ENCODE results near the gene TMEM151B.

DNA sequence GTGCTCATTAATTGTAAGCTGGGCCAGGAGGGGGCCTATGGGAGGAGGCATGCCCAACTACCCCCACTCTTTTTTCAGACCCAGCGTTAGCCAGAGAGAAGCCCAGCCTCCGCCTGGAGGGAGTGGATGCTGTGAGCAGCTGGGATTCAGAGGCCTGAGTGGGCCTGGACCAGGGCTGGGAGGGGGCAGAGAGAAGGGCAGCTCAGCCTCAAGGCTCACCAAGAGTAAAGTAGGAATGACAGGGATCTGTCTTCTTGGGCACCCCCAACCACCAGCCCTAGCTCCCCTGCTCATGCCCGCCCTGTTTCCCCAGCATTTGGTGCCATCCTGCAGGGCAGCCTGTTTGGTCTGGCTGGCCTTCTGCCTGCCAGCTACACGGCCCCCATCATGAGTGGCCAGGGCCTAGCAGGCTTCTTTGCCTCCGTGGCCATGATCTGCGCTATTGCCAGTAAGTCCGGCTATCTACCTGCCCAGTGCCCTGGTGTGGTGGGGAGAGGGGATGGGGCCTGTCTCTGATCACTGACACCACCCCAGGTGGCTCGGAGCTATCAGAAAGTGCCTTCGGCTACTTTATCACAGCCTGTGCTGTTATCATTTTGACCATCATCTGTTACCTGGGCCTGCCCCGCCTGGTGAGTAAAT is 40.1 kb upstream of the TMEM151B start:
- TF ChIP-seq, protein P1, sequence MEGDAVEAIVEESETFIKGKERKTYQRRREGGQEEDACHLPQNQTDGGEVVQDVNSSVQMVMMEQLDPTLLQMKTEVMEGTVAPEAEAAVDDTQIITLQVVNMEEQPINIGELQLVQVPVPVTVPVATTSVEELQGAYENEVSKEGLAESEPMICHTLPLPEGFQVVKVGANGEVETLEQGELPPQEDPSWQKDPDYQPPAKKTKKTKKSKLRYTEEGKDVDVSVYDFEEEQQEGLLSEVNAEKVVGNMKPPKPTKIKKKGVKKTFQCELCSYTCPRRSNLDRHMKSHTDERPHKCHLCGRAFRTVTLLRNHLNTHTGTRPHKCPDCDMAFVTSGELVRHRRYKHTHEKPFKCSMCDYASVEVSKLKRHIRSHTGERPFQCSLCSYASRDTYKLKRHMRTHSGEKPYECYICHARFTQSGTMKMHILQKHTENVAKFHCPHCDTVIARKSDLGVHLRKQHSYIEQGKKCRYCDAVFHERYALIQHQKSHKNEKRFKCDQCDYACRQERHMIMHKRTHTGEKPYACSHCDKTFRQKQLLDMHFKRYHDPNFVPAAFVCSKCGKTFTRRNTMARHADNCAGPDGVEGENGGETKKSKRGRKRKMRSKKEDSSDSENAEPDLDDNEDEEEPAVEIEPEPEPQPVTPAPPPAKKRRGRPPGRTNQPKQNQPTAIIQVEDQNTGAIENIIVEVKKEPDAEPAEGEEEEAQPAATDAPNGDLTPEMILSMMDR (IDR thresholded peaks at IDR 0.05), result no peak
- TF ChIP-seq POLR2A (IDR thresholded peaks at IDR 0.05), result no peak
